Testis (tissue), 3 donors: ENCODE data around the gene INTS6. TPM values are rescaled to one million over a fixed set of nuclear protein-coding genes. Genes with fewer than 3 reads are reported as not detected.

Experiments used
- DNase-seq: peaks from one replicate; pipeline ENCODE4 v3.0.0-alpha.2; 2019
- H3K27ac ChIP-seq, 2 donors: fragments of 200-600 bp; sonication (generic); one replicate each; pipeline ENCODE4 v1.5.1; 2019
- H3K27me3 ChIP-seq: fragments of 200-600 bp; sonication (generic); one replicate; pipeline ENCODE4 v1.5.1; 2019
- H3K36me3 ChIP-seq: fragments of 200-600 bp; sonication (generic); one replicate; pipeline ENCODE4 v1.5.1; 2017; ENCODE audit warnings: low read depth; ENCODE audit errors: missing control alignments
- H3K4me1 ChIP-seq: fragments of 200-600 bp; sonication (generic); one replicate; pipeline ENCODE4 v1.5.1; 2019
- H3K4me3 ChIP-seq, 2 donors: fragments of 200-600 bp; sonication (generic); one replicate each; pipeline ENCODE4 v1.5.1; 2017 to 2019
- H3K9me3 ChIP-seq: fragments of 200-600 bp; sonication (generic); one replicate; pipeline ENCODE4 v1.5.1; 2017
- CTCF ChIP-seq, 3 experiments: fragments of 450-650 bp in 2 of 3; fragments of 200-600 bp in 1 of 3; sonication (generic) in 1 of 3; IDR thresholded peaks; one replicate each; pipeline ENCODE4 v1.5.1; 2016 to 2019; ENCODE audit warnings: antibody characterized with exemption in 3 of 3, mild to moderate bottlenecking in 2 of 3, moderate library complexity in 1 of 3
- POLR2A ChIP-seq: fragments of 450-650 bp; IDR thresholded peaks from one replicate; pipeline ENCODE4 v1.6.1; 2017; ENCODE audit warnings: antibody characterized with exemption, mild to moderate bottlenecking, moderate library complexity
- WGBS, 2 donors: methylation state at CpG; one replicate each; pipeline ENCODE4 v1.1.5; 2018; 5-methylcytosine and 5-hydroxymethylcytosine counted together
- intact Hi-C: fragments of 100-400 bp; cut with DNase I; formaldehyde crosslinking; loops from one replicate; pipeline ENCODE4 v1.15.1; 2023; ENCODE audit warnings: low total_unique reads
- polyA plus RNA-seq: library from polyadenylated mRNA; stranded (reverse); fragments of 350-450 nt; fragmentation: Illumina TruSeq; extraction: RNeasy Lipid Tissue Mini Kit (QIAGEN cat#74804); gene quantifications from one replicate; pipeline ENCODE4 v1.2.3, GENCODE V29; 2014; ENCODE audit warnings: low read depth, low replicate concordance; ENCODE audit not compliant: insufficient read depth
- total RNA-seq, 2 donors: library from RNA; depleted of rRNA; stranded (reverse); fragments of >200 nt; gene quantifications; one replicate each; pipeline ENCODE4 v1.2.3, GENCODE V29; 2016

INTS6 gene
- total and polyA plus RNA-seq, 3 donors from 2014 or later, result 97.6 to 132 (median 130) TPM

- DNase-seq, result no peak
- 74 to 82% methylated on average over 4 of the region's 4 CpGs for WGBS, 2 donors
Measured at GRCh38 chr13:51342706-51343105, 110.1 kb downstream of the INTS6 start.

DNA sequence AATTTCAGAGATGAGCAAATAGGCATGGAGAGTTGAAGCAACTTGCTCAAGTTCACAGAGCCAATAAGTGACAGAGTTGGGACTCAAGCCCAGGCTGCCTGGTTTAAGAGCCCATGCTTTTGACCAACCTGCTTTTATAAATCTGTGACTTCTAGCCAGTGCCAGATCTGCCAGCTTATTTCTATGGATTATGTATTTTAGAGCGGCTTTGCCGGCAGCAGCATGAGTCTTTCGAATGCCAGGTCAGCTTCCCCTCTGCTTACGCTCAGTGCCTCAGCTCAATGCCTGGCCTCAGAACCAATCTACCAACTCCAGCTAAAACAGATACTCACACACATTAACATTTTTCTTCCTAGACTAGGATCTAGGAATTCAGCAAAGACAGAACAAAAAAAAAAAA, 111.0 kb downstream of the INTS6 start:
- TF ChIP-seq POLR2A, result no peak
- no peak for TF ChIP-seq CTCF (IDR thresholded peaks at IDR 0.05)
- 95 to 98% methylated on average over 4 of the region's 4 CpGs for WGBS, 2 donors
- Histone ChIP-seq H3K9me3 (no peaks in the 10 kb centered on the region), H3K4me1 (no peaks in the 10 kb centered on the region), H3K27ac (no peak overlapping the region), H3K36me3 (no peaks in the 10 kb centered on the region), H3K27me3 (no peaks in the 10 kb centered on the region), H3K4me3 (no peak overlapping the region)
- DNase-seq, result no peak
- intact Hi-C loops, result no loop called here

More at GRCh38 chr13:51342706-51343105, 110.1 kb downstream of the INTS6 start:
- no peaks in the 10 kb centered on the region for H3K4me1 ChIP-seq
- H3K27ac ChIP-seq, result no peak overlapping the region
- no peaks in the 10 kb centered on the region for H3K36me3 ChIP-seq
- no peak overlapping the region for H3K4me3 ChIP-seq
- intact Hi-C loops, result no loop called here
- H3K9me3 ChIP-seq, result no peaks in the 10 kb centered on the region
- no peaks in the 10 kb centered on the region for H3K27me3 ChIP-seq
- TF ChIP-seq CTCF (IDR thresholded peaks at IDR 0.05) (no peak), POLR2A (no peak)

- H3K4me3 ChIP-seq, result no peak overlapping the region
- TF ChIP-seq POLR2A (no peak), CTCF (IDR thresholded peaks at IDR 0.05) (no peak)
- intact Hi-C loops, result no loop called here
- H3K27ac ChIP-seq, result no peak overlapping the region
- H3K27me3 ChIP-seq, result no peaks in the 10 kb centered on the region
- no peak for DNase-seq
- no peaks in the 10 kb centered on the region for H3K4me1 ChIP-seq
- 70 to 80% methylated on average over 2 of the region's 2 CpGs for WGBS, 2 donors
- H3K9me3 ChIP-seq, result no peaks in the 10 kb centered on the region
- no peaks in the 10 kb centered on the region for H3K36me3 ChIP-seq
Measured at GRCh38 chr13:51341232-51341631, 111.6 kb downstream of the INTS6 start.

- DNase-seq, result no peak
- Histone ChIP-seq H3K36me3 (no peaks in the 10 kb centered on the region), H3K27ac (no peak overlapping the region), H3K9me3 (no peaks in the 10 kb centered on the region), H3K27me3 (no peaks in the 10 kb centered on the region), H3K4me3 (no peak overlapping the region), H3K4me1 (no peaks in the 10 kb centered on the region)
- intact Hi-C loops, result no loop called here
- 67 to 71% methylated on average over 4 of the region's 4 CpGs for WGBS, 2 donors
- TF ChIP-seq CTCF (IDR thresholded peaks at IDR 0.05) (no peak), POLR2A (no peak)
Measured at GRCh38 chr13:51339952-51340732, 112.7 kb downstream of the INTS6 start.

GRCh38 chr13:51339354-51339753, 113.5 kb downstream of the INTS6 start, which contains the start of gene SERPINE3:
TSS of gene SERPINE3 (plus strand) at chr13:51339691. CDS start at chr13:51341092, 1,401 bp downstream.
- Histone ChIP-seq H3K27me3 (no peaks in the 10 kb centered on the region), H3K27ac (no peak within 1 kb of the TSS), H3K9me3 (no peaks in the 10 kb centered on the region), H3K4me1 (no peaks in the 10 kb centered on the region), H3K4me3 (no peak within 1 kb of the TSS), H3K36me3 (no peaks in the 10 kb centered on the region)
- 62 to 69% methylated on average over 11 of the region's 11 CpGs for WGBS, 2 donors
- TF ChIP-seq CTCF (IDR thresholded peaks at IDR 0.05) (no peak), POLR2A (no peak)
- no peak for DNase-seq
- intact Hi-C loops, result no loop called here
